Measurements from ENCODE around the gene ELN.
A peak's percentile ranks its signal among the peaks of the same experiment; 100 is the strongest.

The ELN gene

DNA sequence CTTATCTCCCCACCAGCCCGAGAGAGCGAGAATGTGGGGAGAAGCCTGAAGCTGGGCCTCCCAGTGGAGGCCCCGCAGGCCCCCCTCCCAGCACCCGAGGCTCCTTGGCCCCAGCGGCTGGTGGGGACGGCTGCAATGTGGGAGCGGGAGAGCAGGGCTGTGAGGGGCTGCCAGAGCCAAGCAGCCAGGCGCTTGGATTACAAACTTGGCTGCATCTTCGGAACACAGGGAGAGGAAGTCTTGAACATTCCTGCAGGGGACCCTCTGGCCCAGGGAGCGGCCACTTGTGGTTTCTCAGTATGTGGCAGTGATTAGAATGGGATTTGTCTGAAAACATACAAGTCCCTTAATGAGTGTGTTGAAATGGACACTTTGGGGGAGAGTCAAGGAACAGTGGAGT, 23.2 kb downstream of the ELN start:
- no peaks in the 10 kb centered on the region for H3K4me1 Mint-ChIP-seq (ENCODE audit: low read depth)
- H3K27ac Mint-ChIP-seq = no peak overlapping the region
- no peak overlapping the region for H3K4me3 Mint-ChIP-seq
- H3K36me3 Mint-ChIP-seq (ENCODE audit: low read depth) = no peaks in the 10 kb centered on the region
- no peaks in the 10 kb centered on the region for H3K9me3 Mint-ChIP-seq
- peaks cover 2% of the 10 kb centered on the region for H3K27me3 Mint-ChIP-seq (ENCODE audit: low read depth)
- no peak for DNase-seq (ENCODE audit: low spot score)

DNA sequence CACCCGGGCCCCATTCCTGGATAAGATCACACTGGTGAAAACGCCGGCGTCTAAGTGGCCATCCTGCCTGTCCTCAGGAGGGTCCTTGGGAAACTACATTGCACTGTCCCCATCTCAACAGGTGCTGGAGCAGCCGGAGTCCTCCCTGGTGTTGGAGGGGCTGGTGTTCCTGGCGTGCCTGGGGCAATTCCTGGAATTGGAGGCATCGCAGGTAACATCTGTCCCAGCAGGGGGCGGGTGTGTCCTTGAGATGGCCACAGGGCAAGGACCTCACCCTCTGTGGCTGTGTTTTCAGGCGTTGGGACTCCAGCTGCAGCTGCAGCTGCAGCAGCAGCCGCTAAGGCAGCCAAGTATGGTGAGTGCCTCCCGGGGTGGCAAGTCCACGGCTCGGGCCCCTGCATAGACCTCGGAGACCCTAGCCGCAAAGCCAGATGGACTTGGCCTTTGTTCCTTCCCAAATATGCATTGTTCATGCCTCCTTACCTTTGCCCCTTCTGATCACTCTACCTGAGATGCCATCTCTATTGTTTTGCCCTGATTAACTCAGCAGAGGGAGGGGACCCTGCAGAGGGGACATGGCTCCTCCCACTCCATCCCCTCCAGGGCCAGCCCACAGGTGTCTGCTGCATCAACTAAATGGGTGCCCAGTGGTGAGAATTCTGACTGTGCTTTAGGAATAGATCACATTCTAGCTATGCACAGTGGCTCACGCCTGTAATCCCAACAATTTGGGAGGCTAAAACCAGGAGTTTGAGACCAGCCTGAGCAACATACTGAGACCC, 23.8 kb downstream of the ELN start:
- Mint-ChIP-seq H3K27ac (no peak overlapping the region), H3K4me3 (no peak overlapping the region), H3K27me3 (ENCODE audit: low read depth) (peaks cover 2% of the 10 kb centered on the region), H3K9me3 (no peaks in the 10 kb centered on the region), H3K36me3 (ENCODE audit: low read depth) (no peaks in the 10 kb centered on the region), H3K4me1 (ENCODE audit: low read depth) (no peaks in the 10 kb centered on the region)
- DNase-seq (ENCODE audit: low spot score) = no peak

DNA sequence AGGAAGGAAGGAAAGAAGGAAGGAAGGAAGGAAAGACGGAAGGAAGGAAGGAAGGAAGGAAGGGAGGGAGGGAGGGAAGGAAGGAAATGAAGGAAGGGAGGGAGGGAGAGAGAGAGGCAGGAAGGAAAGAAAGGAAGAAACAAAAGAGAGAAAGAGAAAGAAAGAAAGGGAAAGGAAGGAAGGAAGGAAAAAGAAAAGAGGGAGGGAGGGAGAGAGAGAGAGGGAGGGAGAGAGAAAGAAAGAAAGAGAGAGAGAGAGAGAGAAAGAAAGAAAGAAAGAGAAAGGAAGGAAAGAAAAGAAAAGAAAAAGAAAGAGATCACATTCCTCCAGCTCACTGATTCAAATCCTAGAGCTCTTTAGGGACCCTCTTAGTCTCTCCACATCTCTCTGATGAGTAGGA, 24.7 kb downstream of the ELN start:
- no peaks in the 10 kb centered on the region for H3K9me3 Mint-ChIP-seq
- no peak for DNase-seq (ENCODE audit: low spot score)
- no peaks in the 10 kb centered on the region for H3K4me1 Mint-ChIP-seq (ENCODE audit: low read depth)
- no peak overlapping the region for H3K27ac Mint-ChIP-seq
- H3K36me3 Mint-ChIP-seq (ENCODE audit: low read depth) = no peaks in the 10 kb centered on the region
- peaks cover 2% of the 10 kb centered on the region for H3K27me3 Mint-ChIP-seq (ENCODE audit: low read depth)
- no peak overlapping the region for H3K4me3 Mint-ChIP-seq

DNA sequence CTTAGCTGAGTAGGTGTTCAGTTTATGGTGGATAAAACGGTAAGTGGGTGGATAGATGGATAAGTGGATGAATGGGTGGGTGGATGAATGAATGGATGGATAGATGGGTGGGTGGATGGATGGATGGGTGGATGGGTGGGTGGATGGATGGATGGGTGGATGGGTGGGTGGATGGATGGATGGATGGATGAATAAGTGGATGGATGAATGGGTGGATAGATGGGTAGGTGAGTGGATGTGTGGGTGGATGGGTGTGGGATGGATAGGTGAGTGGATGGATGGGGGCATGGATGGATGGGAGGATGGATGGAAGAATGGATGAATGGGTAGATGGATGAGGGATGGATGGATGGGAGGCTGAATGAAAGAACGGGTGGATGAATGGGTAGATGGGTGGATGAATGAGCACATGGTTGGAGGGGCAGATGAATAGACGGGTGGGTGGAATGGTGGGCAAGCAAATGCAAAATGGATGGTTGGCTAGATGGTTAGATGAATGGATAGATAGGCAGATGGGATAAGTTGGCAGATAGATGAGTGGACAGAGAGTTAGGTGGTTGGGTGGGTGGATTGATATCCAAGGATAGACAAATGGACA, 25.7 kb downstream of the ELN start:
- no peak overlapping the region for H3K4me3 Mint-ChIP-seq
- no peaks in the 10 kb centered on the region for H3K4me1 Mint-ChIP-seq (ENCODE audit: low read depth)
- H3K9me3 Mint-ChIP-seq = no peaks in the 10 kb centered on the region
- no peak for DNase-seq (ENCODE audit: low spot score)
- H3K27me3 Mint-ChIP-seq (ENCODE audit: low read depth) = peaks cover 8% of the 10 kb centered on the region
- H3K36me3 Mint-ChIP-seq (ENCODE audit: low read depth) = no peaks in the 10 kb centered on the region
- H3K27ac Mint-ChIP-seq = no peak overlapping the region

DNA sequence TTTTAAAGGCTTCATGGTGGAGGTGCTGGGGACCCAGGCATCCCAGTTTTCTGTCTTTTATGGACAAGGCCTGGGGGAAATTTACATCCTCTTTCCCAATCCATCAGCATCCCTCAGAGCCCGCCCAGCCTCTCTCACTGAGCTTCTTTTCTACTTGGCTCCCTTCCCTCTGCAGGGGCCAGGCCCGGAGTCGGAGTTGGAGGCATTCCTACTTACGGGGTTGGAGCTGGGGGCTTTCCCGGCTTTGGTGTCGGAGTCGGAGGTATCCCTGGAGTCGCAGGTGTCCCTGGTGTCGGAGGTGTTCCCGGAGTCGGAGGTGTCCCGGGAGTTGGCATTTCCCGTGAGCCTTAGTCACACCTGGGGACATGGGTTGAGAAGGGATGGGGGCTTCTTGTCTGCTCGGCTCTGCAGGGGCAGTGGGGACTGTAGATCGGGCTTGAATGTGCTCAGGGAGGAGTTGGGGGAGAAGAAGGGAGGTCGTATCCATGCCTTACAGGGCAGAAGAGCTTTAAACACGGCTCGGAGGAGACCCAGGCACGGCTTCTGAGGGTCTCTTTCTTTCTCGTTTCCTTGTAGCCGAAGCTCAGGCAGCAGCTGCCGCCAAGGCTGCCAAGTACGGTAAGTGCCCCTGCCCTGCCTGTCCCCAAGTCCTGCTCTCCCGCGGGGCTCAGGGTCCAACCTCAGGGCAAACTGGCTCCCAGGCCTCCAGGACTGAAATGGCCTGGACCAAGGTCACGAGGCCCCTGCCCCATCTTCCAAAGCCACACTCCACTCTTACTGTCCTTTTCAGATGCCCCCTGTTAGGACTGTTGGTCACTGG, 28.3 kb downstream of the ELN start:
- H3K27me3 Mint-ChIP-seq (ENCODE audit: low read depth) = peaks cover 8% of the 10 kb centered on the region
- no peaks in the 10 kb centered on the region for H3K36me3 Mint-ChIP-seq (ENCODE audit: low read depth)
- no peak for DNase-seq (ENCODE audit: low spot score)
- H3K4me3 Mint-ChIP-seq = no peak overlapping the region
- H3K9me3 Mint-ChIP-seq = no peaks in the 10 kb centered on the region
- H3K4me1 Mint-ChIP-seq (ENCODE audit: low read depth) = no peaks in the 10 kb centered on the region
- no peak overlapping the region for H3K27ac Mint-ChIP-seq

DNA sequence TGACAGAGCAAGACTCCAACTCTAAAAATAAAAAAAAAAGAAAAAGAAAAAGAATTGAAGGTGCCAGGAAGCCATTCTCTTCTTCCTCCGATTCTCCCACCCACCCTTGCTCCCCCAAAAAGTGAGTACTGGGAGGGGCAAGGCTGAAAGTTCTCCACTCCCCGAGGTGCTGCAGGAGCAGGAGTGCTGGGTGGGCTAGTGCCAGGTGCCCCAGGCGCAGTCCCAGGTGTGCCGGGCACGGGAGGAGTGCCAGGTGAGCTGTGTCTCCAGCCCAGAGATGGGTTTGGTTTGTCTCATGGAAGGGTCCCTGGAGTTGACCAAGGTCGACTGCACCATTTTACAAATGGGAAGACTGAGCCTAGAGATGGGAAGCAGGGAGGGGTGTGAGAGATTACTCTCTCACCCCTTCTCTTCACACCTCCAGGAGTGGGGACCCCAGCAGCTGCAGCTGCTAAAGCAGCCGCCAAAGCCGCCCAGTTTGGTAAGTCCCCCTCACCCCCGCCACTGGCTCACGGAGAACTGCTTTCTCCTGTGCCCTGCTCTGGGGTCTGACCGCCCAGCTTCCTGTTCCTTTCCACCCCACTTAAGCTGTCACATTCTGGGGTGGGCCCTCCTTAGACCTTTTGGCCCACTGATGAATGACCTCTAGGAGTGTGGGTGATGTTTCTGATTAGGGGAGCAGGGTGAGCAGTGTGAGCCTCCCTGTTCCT, 29.4 kb downstream of the ELN start:
- no peak overlapping the region for H3K4me3 Mint-ChIP-seq
- peaks cover 7% of the 10 kb centered on the region for H3K27me3 Mint-ChIP-seq (ENCODE audit: low read depth)
- peaks cover 2% of the 10 kb centered on the region for H3K4me1 Mint-ChIP-seq (ENCODE audit: low read depth)
- no peak for DNase-seq (ENCODE audit: low spot score)
- no peaks in the 10 kb centered on the region for H3K36me3 Mint-ChIP-seq (ENCODE audit: low read depth)
- H3K27ac Mint-ChIP-seq = no peak overlapping the region
- H3K9me3 Mint-ChIP-seq = no peaks in the 10 kb centered on the region

DNA sequence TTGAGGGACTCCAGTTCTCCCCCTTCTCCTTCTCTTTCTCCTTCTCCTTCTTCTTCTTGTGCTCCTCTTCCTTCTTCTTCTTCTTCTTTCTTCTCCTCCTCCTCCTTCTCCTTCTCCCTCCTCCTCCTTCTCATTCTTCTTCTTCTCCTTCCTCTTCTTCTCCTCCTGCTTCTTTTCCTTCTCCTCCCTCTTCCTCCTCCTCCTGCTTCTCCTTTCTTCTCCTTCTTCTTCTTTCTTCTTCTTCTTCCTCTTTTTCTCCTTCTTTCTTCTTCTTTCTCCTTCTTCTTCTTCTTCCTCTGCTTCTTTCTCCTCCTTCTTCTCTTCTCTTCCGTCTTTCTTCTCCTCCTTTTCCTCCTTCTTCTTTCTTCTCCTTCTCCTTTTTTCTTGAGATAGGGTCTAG, 30.0 kb downstream of the ELN start:
- no peak overlapping the region for H3K4me3 Mint-ChIP-seq
- H3K27me3 Mint-ChIP-seq (ENCODE audit: low read depth) = peaks cover 6% of the 10 kb centered on the region
- peaks cover 2% of the 10 kb centered on the region for H3K4me1 Mint-ChIP-seq (ENCODE audit: low read depth)
- H3K9me3 Mint-ChIP-seq = no peaks in the 10 kb centered on the region
- no peak for DNase-seq (ENCODE audit: low spot score)
- no peaks in the 10 kb centered on the region for H3K36me3 Mint-ChIP-seq (ENCODE audit: low read depth)
- no peak overlapping the region for H3K27ac Mint-ChIP-seq

DNA sequence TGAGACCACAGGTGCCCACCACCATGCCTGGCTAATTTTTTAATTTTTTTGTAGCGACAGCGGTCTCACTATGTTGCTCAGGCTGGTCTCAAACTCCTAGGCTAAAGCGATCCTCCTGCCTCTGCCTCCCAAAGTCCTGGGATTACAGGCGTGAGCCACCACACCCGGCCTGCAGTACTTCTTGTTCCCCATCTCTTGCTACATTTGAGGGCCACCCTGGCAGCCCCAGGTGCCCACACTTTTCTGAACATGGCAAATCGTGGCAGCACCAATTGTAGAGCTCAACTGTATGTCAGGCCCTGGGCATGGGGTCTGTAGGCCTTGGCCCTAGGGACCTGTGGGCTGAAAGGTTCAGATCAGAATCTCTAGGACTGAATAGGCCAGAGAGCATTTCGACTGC, 30.5 kb downstream of the ELN start:
- Mint-ChIP-seq H3K4me3 (no peak overlapping the region), H3K27me3 (ENCODE audit: low read depth) (peaks cover 6% of the 10 kb centered on the region), H3K4me1 (ENCODE audit: low read depth) (peaks cover 2% of the 10 kb centered on the region), H3K9me3 (no peaks in the 10 kb centered on the region), H3K36me3 (ENCODE audit: low read depth) (no peaks in the 10 kb centered on the region), H3K27ac (no peak overlapping the region)
- DNase-seq (ENCODE audit: low spot score) = no peak

DNA sequence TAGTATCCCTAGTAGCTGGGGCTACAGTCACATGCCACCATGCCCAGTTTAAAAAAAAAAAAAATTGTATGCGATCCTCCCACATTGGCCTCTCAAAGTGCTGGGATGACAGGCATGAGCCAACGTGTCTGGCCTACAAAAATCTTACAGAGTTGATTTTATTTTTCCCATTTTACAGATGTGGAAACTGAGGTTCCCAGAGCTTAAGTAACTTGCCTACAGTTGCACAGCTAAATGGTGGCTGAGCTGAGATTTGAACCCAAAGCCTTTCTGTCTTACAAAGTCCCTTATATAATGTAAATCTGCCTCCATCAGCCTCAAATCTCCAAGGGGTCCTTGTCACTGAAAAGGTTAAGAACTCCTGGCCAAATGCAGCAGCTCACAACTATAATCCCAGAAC, 31.1 kb downstream of the ELN start:
- DNase-seq (ENCODE audit: low spot score) = no peak
- no peak overlapping the region for H3K27ac Mint-ChIP-seq
- peaks cover 6% of the 10 kb centered on the region for H3K27me3 Mint-ChIP-seq (ENCODE audit: low read depth)
- H3K4me3 Mint-ChIP-seq = no peak overlapping the region
- peaks cover 2% of the 10 kb centered on the region for H3K4me1 Mint-ChIP-seq (ENCODE audit: low read depth)
- no peaks in the 10 kb centered on the region for H3K36me3 Mint-ChIP-seq (ENCODE audit: low read depth)
- H3K9me3 Mint-ChIP-seq = no peaks in the 10 kb centered on the region

DNA sequence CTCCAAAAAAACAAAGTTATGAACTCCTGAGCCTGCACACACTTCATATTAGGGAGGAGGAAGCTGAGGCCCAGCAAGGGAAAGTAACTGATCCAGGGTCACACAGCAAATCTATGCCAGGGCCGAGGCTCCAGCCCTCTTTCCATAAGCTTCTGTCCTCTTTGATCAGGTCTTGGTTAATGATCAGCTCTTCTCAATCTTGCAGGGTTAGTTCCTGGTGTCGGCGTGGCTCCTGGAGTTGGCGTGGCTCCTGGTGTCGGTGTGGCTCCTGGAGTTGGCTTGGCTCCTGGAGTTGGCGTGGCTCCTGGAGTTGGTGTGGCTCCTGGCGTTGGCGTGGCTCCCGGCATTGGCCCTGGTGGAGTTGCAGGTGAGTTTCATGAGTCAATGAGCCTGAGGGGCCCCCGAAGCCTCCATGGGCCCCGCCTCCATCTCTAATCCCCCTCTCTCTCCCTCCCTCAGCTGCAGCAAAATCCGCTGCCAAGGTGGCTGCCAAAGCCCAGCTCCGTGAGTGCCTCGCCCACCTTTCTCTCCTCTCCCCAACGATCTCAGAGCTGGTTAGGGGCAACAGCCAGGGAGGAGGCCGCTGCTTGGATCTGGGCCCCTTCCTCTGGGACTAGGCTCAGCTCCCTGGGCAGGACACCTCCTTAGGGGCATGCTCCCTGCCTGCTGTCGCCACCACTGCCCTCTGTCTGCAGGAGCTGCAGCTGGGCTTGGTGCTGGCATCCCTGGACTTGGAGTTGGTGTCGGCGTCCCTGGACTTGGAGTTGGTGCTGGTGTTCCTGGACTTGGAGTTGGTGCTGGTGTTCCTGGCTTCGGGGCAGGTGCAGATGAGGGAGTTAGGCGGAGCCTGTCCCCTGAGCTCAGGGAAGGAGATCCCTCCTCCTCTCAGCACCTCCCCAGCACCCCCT, 32.0 kb downstream of the ELN start:
- Mint-ChIP-seq H3K4me3 (no peak overlapping the region), H3K4me1 (ENCODE audit: low read depth) (peaks cover 2% of the 10 kb centered on the region), H3K36me3 (ENCODE audit: low read depth) (no peaks in the 10 kb centered on the region)

DNA sequence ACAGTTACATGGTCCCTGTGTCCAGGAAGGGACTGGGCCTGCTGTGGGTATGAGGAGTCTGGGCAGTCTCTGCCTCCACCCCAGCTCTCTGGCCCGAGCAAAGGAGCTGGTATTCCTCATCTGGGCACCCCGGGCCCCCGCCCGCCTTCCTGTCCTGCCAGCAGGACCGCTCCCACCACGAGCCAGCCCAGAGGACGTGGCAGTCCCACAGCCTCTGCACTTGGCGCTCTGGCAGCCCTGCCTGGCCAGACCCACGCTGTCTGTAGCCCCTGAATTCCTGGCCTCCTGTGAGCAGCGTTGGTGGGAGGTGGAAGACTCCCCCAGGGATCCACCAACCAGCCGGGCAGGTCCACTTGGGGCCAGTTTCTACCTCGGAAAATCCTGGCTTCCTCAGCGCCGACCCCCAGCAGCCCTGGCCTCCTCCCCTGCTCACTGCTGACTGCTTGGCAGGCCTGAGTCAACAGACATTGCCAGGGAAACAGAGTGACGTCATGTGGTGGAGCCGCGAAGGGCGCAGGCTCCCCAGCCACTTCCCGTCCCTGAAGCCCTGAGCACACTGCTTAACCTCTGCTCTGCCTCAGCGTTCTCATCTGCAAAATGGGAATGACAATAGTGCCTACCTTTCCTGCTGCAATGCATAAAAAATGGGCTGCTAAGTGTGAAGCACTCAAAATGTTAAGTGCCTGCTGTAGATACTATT, 34.0 kb downstream of the ELN start:
- Mint-ChIP-seq H3K27ac (peak overlapping the region; percentile 84), H3K4me1 (ENCODE audit: low read depth) (peaks cover 2% of the 10 kb centered on the region), H3K4me3 (no peak overlapping the region), H3K36me3 (ENCODE audit: low read depth) (no peaks in the 10 kb centered on the region), H3K27me3 (ENCODE audit: low read depth) (peaks cover 6% of the 10 kb centered on the region), H3K9me3 (no peaks in the 10 kb centered on the region)
- DNase-seq (ENCODE audit: low spot score) = peak; percentile 26

More for the DNA sequence above, 32.0 kb downstream of the ELN start:
- H3K27ac Mint-ChIP-seq = no peak overlapping the region
- peaks cover 6% of the 10 kb centered on the region for H3K27me3 Mint-ChIP-seq (ENCODE audit: low read depth)
- H3K9me3 Mint-ChIP-seq = no peaks in the 10 kb centered on the region
- DNase-seq (ENCODE audit: low spot score) = no peak

DNA sequence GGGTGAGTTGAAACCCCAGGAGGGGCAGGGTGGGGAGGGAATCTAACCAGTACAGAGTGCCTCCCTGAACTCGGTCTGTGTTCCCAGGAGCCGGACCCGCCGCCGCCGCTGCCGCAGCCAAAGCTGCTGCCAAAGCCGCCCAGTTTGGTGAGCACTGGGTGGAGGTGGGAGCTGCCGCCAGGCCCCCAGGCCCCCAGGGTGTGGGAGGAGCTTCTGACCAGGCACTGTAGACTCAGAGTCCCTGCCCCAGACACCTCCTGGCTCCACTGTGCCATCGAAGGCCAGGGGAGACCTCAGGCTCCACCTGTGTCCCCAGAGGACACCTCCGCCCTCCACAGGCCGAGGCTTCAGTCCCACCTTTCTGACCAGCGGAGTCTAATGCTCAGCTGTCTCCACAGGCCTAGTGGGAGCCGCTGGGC, 35.3 kb downstream of the ELN start:
- H3K4me1 Mint-ChIP-seq (ENCODE audit: low read depth) = peaks cover 2% of the 10 kb centered on the region
- DNase-seq (ENCODE audit: low spot score) = no peak
- H3K36me3 Mint-ChIP-seq (ENCODE audit: low read depth) = no peaks in the 10 kb centered on the region
- peaks cover 1% of the 10 kb centered on the region for H3K27me3 Mint-ChIP-seq (ENCODE audit: low read depth)
- H3K9me3 Mint-ChIP-seq = no peaks in the 10 kb centered on the region
- no peak overlapping the region for H3K4me3 Mint-ChIP-seq
- no peak overlapping the region for H3K27ac Mint-ChIP-seq

DNA sequence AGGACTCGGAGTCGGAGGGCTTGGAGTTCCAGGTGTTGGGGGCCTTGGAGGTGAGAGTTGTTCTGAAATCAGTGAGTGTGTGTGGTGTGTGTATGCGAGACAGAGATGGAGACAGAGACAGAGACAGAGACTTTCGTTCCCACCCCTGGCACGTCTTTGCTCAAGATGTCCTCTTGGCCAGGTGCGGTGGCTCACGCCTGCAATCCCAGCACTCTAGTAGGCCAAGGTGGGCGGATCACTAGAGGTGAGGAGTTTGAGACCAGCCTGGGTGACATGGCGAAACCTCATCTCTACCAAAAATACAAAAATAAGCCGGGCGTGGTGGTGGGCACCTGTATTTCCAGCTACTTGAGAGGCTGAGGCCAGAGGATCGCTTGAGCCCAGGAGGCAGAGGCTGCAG, 35.7 kb downstream of the ELN start:
- no peak overlapping the region for H3K4me3 Mint-ChIP-seq
- no peaks in the 10 kb centered on the region for H3K9me3 Mint-ChIP-seq
- no peaks in the 10 kb centered on the region for H3K27me3 Mint-ChIP-seq (ENCODE audit: low read depth)
- H3K4me1 Mint-ChIP-seq (ENCODE audit: low read depth) = peaks cover 2% of the 10 kb centered on the region
- no peak overlapping the region for H3K27ac Mint-ChIP-seq
- no peaks in the 10 kb centered on the region for H3K36me3 Mint-ChIP-seq (ENCODE audit: low read depth)
- DNase-seq (ENCODE audit: low spot score) = no peak
